Globus pallidus (tissue), 1 donor: ENCODE results near the gene PLEKHH2.
A peak's percentile ranks its signal among the peaks of the same experiment; 100 is the strongest.

ENCODE experiments used
- DNase-seq: peaks from one replicate; pipeline ENCODE4 v3.0.0-alpha.2; 2015; ENCODE audit warnings: low spot score

PLEKHH2 gene

GRCh38 chr2:43762286-43762685 lies 125.2 kb downstream of the PLEKHH2 start:
- no peak for DNase-seq

GRCh38 chr2:43763091-43763490 lies 126.0 kb downstream of the PLEKHH2 start:
- no peak for DNase-seq

GRCh38 chr2:43764086-43764705 lies 127.1 kb downstream of the PLEKHH2 start:
- no peak for DNase-seq

DNA sequence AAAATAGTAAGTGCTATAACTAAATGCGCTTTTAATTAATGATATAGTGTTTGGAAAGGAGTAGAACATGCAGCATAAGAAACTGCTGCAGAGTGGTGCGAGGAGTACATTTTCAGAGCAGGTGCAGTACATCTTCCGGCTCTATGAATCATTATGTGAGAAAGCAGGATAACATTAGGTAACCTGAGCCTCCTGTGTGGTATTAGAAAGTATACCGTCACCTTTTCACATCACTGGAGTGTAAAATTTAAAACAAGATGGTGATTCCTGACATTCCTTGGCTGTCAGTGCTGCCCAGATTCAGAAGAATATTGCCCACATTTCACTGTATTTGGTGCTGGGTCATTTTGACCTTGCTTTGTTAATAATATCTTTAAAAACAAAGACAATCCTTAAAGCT lies 128.9 kb downstream of the PLEKHH2 start:
- no peak for DNase-seq

GRCh38 chr2:43773876-43774613 lies 137.0 kb downstream of the PLEKHH2 start, which contains the start of gene DYNC2LI1:
Gene DYNC2LI1, plus strand, starts transcription at chr2:43774039. Its CDS starts 100 bp downstream, at chr2:43774139.
- peak; percentile 89 for DNase-seq

- DNase-seq: no peak
Measured at GRCh38 chr2:43774617-43775016, 137.6 kb downstream of the PLEKHH2 start.

- DNase-seq: no peak
Measured at GRCh38 chr2:43776324-43776723, 139.3 kb downstream of the PLEKHH2 start.

DNA sequence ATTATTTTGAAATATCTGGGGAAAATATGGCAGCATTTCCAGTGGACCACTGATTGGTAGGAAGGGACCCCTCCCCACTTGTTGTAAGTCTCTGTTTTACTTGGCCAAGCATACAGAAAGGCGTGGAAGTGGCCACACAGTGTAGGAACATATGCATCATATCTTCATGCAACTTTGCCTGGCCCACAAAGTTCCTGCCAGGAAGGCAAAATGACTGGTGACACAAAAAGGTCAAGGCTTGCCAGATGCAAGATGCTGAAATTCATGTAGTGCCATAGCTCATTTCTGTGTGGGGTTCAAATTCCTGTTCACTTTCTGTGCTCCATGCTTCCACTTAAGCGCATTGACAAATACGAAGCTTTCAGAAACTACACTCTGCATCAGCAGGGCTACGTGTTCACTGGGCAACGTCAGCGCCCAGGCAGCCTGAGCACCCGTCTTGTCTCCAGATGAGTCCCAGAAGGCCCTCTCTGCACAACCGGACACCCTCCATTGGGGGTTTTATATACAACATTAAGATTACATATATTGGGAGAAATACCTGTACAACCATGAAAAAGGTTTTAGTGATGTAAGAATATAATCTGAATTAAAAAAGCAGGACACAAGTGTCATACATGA lies 140.4 kb downstream of the PLEKHH2 start:
- DNase-seq: no peak

DNA sequence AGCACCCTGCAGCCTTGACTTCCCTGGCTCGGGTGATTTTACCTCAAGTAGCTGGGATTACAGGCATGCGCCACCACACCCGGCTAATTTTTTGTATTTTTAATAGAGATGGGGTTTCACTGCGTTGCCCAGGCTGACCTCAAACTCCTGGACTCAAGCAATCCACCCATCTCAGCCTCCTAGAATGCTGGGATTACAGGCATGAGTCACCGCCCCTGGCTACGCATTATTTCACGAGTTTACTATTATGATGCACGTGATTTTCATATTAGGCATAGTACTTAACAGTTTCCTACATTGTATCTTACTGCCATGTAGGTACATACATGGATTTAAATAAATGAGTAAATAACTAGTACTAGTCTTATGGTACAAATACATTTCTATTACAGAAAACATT lies 141.2 kb downstream of the PLEKHH2 start:
- DNase-seq: no peak

- no peak for DNase-seq
Measured at GRCh38 chr2:43787895-43788294, 150.8 kb downstream of the PLEKHH2 start.

DNA sequence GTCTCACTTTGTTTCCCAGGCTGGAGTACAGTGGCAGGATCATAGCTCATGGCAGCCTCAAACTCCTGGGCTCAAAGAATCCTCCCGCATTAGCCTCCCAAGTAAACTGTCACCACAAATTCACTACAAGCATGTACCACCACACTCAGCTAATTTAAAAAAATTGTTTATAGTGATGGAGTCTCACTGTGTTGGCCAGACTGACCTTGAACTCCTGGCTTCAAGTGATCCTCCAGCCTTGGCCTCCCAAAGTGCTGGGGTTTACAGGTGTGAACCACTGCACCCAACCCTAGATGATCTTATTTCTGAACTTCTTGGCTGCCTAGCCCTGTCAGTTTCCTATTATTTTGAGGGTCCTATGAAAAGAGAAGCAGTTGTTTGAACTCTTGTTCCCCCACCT lies 151.6 kb downstream of the PLEKHH2 start:
- no peak for DNase-seq

- no peak for DNase-seq
Measured at GRCh38 chr2:43790147-43790546, 153.1 kb downstream of the PLEKHH2 start.

- no peak for DNase-seq
Measured at GRCh38 chr2:43791035-43791765, 154.1 kb downstream of the PLEKHH2 start.

- DNase-seq: no peak
Measured at GRCh38 chr2:43792653-43793052, 155.6 kb downstream of the PLEKHH2 start.

GRCh38 chr2:43794956-43795355 lies 157.9 kb downstream of the PLEKHH2 start:
- DNase-seq: no peak

- DNase-seq: no peak
Measured at GRCh38 chr2:43796206-43796605, 159.1 kb downstream of the PLEKHH2 start.

DNA sequence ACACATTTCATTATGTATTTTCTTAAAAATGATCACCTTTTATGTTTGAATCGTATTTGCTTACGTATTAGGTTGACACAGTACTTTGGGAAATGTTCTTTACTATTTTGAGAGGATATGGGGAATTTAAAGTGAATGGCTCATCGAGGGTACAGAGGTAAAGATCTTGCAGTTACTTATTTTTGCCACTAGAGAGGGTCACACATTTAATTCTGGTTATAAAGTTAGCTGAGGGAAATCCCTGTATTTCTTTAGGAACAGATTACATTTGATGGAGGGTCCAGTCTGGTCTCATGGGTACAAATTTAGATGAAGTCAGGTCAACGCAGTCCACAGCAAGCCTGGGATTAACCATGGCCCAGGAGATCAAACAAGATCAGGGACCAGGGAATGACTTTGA lies 161.2 kb downstream of the PLEKHH2 start:
- DNase-seq: no peak

GRCh38 chr2:43800894-43801293 lies 163.8 kb downstream of the PLEKHH2 start:
- no peak for DNase-seq

- DNase-seq: no peak
Measured at GRCh38 chr2:43802135-43802534, 165.1 kb downstream of the PLEKHH2 start.

- DNase-seq: no peak
Measured at GRCh38 chr2:43803113-43803512, 166.1 kb downstream of the PLEKHH2 start.

GRCh38 chr2:43806719-43807031 lies 169.6 kb downstream of the PLEKHH2 start:
- no peak for DNase-seq

GRCh38 chr2:43810452-43810851 lies 173.4 kb downstream of the PLEKHH2 start:
- no peak for DNase-seq

DNA sequence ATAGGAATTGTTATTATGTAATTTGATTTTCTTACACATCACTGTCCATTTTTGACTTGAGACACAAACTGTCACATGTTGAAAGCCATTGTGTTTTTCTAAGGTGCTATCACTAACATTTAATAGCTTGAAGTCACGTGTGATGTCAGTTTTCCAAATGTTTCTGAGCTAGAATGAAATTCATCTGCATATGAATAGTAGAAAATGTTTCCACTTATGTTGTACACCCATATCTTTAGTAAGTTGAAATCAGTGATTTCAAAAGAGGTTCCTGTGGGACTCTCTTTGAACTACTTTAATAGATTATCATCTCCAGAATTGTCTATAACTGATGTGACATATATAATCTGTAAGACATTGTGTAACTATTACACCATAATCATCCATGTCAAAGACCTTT lies 173.8 kb downstream of the PLEKHH2 start:
- DNase-seq: no peak
